Psoas muscle (tissue), 8 donors: ENCODE data around the gene HIGD1C. TPM values are rescaled to one million over a fixed set of nuclear protein-coding genes. Genes with fewer than 3 reads are reported as not detected.

ENCODE experiments used
- ATAC-seq, 4 donors: fragments of 200-7000 bp; cut with Tn5 transposase; one replicate each; pipeline ENCODE4 v1.9.1; 2020; ENCODE audit warnings: moderate library complexity in 3 of 4, mild to moderate bottlenecking in 2 of 4
- DNase-seq, 2 donors: peaks; one replicate each; pipeline ENCODE4 v3.0.0-alpha.2; 2020
- H3K27ac ChIP-seq: fragments of 200-600 bp; one replicate; pipeline ENCODE4 v1.8.0; 2022
- H3K27me3 ChIP-seq, 3 donors: fragments of 200-600 bp in 1 of 3; one replicate each; pipeline versions ENCODE4 v1.6.1 to v1.8.0; 2013 to 2022; ENCODE audit warnings: low read length in 2 of 3, mild to moderate bottlenecking in 2 of 3, moderate library complexity in 1 of 3; ENCODE audit not compliant: insufficient read depth in 3 of 3
- H3K36me3 ChIP-seq, 2 donors: fragments of 200-600 bp in 1 of 2; one replicate each; pipeline versions ENCODE4 v1.6.1 to v1.8.0; 2013 to 2022; ENCODE audit warnings: low read depth in 1 of 2, mild to moderate bottlenecking in 1 of 2, moderate library complexity in 1 of 2; ENCODE audit not compliant: insufficient read depth in 1 of 2
- H3K4me1 ChIP-seq: fragments of 200-600 bp; one replicate; pipeline ENCODE4 v1.8.0; 2022
- H3K4me3 ChIP-seq: fragments of 200-600 bp; one replicate; pipeline ENCODE4 v1.8.0; 2022; ENCODE audit warnings: mild to moderate bottlenecking
- H3K9me3 ChIP-seq: fragments of 200-600 bp; one replicate; pipeline ENCODE4 v1.8.0; 2022
- WGBS, 3 donors: extraction: QIAGEN DNeasy Blood & Tissue Kit; methylation state at CpG; one replicate each; pipeline versions ENCODE4 v1.1.6 to v1.1.7; 2013; 5-methylcytosine and 5-hydroxymethylcytosine counted together
- intact Hi-C, 2 donors: fragments of 100-400 bp; cut with DNase I; formaldehyde crosslinking; loops; one replicate each; pipeline versions ENCODE4 v1.11.0 to v1.14.2; 2022
- polyA plus RNA-seq, 3 donors: library from polyadenylated mRNA; stranded (reverse); fragments of 200-250 nt; gene quantifications; one replicate each; pipeline ENCODE4 v1.2.3, GENCODE V29; 2013
- total RNA-seq, 4 donors: library from RNA; stranded (reverse); fragmentation: NEBNext Ultra II Directional in 2 of 4; extraction: Animal tissue kit (Norgen Biotek cat#: 25700) in 2 of 4; gene quantifications; one replicate each; pipeline versions ENCODE4 v1.2.1 to v1.2.4, GENCODE V29; 2021 to 2023
- TF ChIP-seq, protein P1 (sequence below): fragments of 200-600 bp; IDR thresholded peaks from one replicate; pipeline ENCODE4 v1.8.0; 2022; ENCODE audit warnings: antibody characterized with exemption
- donor health status: healthy with polysubstance abuse.
- donor health status: DM: no; HTN: no; CAD: no; lungs with moderate emphysema.
- donor health status: Bipolar disorder and iron deficiency.
- donor health status: healthy.
- donor health status: DM: yes; HTN: yes; CAD: no.
- donor health status: DM: no; HTN: no; CAD: no.
- donor health status: DM: no; HTN: no; CAD: no.
- donor health status: DM: yes; HTN: yes; CAD: no.

HIGD1C gene
- total and polyA plus RNA-seq, 7 donors, result not detected

DNA sequence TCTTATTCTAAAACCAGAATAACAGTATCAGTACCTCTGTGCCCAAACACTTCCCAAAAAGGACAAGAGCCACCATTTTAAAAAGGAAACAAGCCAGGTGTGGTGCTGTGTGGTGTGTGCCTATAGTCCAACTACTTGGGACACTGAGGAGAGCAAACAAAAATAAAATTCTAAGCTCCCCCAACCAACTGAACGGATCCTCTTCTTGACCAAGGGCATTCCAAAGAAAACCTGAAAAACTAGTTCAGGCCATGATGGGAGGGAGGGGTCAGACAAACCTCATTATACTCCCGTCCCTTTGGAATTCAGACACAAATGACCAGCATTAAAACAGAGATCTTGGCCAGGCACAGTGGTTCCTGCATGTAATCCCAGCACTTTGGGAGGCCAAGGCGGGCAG is 53.3 kb downstream of the HIGD1C start:
- ATAC-seq (no peak), DNase-seq (no peak)
- WGBS, 3 donors, result 79 to 86% (median 85%) methylated on average over 3 of the region's 3 CpGs
- no peaks in the 10 kb centered on the region for H3K9me3 ChIP-seq
- no peaks in the 10 kb centered on the region for H3K27me3 ChIP-seq
- H3K36me3 ChIP-seq, result peaks cover 9 to 72% of the 10 kb centered on the region in 2 donors
- H3K4me1 ChIP-seq, result no peaks in the 10 kb centered on the region
- TF ChIP-seq, protein P1, sequence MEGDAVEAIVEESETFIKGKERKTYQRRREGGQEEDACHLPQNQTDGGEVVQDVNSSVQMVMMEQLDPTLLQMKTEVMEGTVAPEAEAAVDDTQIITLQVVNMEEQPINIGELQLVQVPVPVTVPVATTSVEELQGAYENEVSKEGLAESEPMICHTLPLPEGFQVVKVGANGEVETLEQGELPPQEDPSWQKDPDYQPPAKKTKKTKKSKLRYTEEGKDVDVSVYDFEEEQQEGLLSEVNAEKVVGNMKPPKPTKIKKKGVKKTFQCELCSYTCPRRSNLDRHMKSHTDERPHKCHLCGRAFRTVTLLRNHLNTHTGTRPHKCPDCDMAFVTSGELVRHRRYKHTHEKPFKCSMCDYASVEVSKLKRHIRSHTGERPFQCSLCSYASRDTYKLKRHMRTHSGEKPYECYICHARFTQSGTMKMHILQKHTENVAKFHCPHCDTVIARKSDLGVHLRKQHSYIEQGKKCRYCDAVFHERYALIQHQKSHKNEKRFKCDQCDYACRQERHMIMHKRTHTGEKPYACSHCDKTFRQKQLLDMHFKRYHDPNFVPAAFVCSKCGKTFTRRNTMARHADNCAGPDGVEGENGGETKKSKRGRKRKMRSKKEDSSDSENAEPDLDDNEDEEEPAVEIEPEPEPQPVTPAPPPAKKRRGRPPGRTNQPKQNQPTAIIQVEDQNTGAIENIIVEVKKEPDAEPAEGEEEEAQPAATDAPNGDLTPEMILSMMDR, result no peak
- intact Hi-C loops, result no loop called here
- no peak overlapping the region for H3K4me3 ChIP-seq
- no peak overlapping the region for H3K27ac ChIP-seq

DNA sequence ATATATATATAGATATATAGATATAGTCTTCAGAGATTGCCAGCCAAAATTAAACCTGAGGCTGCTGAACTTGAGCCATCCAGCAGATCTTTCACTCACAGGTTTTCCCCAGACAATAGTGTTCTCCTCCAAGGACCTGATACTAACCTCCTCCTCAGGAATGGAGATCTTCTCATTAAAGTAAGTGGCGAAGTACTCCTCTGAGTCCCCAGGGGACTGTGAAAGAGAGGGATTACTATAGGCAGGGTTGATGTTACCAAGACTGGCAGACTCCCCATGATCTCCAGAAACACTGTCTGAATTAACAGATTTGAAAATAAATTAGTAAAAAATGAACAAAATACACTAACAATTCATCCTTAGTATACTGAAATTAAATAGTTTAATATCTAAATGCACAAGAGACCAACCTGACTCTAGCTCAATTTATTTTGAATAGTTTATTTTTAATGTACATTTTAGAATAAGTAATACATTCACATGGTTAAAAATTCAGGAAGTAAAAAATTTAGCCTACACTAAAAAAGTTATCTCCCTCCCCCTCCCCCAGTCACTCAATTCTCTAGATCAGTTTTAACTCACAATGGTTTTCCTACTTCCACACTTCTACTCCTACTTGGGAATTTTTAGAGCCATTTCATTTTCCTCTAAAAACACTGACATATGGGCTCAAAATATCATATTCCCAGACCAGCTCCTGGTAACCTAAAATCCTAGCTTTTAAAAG is 56.1 kb downstream of the HIGD1C start:
- DNase-seq (no peak), ATAC-seq (peak in 2 of 4 donors; percentile 38 to 55)
- 47 to 88% (median 70%) methylated on average over 1 of the region's 1 CpG for WGBS, 3 donors
- Histone ChIP-seq H3K27ac (peak overlapping the region; percentile 61), H3K9me3 (no peaks in the 10 kb centered on the region), H3K27me3 (no peaks in the 10 kb centered on the region), H3K4me1 (peaks cover 16% of the 10 kb centered on the region), H3K36me3 (peaks cover 9 to 49% of the 10 kb centered on the region in 2 donors), H3K4me3 (peak overlapping the region; percentile 53)
- intact Hi-C loops, result no loop called here
- TF ChIP-seq, protein P1, result no peak

DNA sequence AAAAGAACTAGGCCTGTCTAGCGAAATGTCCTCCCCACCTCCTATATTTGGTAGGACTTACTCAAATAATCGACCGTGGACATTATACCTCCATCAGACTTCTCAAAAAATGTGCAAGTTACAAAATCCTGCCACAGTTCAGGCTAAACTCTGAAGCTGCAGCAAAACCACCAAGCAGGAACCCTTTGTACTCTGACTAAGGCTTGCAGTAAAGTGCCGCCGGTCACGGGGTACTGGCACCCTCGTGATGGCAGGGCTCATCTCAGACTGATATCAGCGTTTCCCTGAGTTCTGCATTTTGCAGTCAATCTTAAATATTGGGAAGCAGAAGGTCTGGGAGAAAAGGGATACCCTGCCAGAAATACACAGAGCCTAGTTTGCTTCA is 56.7 kb downstream of the HIGD1C start:
- H3K36me3 ChIP-seq, result peaks cover 9 to 43% of the 10 kb centered on the region in 2 donors
- H3K4me3 ChIP-seq, result peak overlapping the region; percentile 53
- H3K9me3 ChIP-seq, result no peaks in the 10 kb centered on the region
- TF ChIP-seq, protein P1, result no peak
- peak overlapping the region; percentile 61 for H3K27ac ChIP-seq
- DNase-seq, result peak; percentile 66 to 85
- H3K4me1 ChIP-seq, result peaks cover 22% of the 10 kb centered on the region
- H3K27me3 ChIP-seq, result no peaks in the 10 kb centered on the region
- WGBS, 3 donors, result 39 to 69% (median 56%) methylated on average over 8 of the region's 8 CpGs
- intact Hi-C loops, result no loop called here
- peak; percentile 80 to 91 (median 84) for ATAC-seq

DNA sequence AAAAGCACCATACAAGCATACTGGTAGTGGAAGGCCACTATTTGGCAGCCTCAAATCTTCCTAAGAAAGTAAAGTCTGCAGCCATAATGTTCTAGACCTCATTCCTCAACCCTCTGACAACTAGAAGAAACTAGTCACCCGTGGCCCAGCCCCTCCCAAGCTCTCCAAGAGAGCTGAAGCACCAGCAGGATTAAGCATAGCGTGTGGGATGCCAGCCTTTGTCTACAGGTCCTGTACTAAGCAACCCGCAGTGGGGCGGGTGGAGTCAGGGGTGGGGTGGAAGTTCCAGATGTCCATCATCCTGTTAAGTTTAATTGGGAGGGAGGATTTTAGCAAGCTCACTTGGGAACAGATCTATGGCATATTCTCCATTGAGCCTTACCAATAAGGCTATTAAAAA is 59.6 kb downstream of the HIGD1C start:
- Histone ChIP-seq H3K9me3 (no peaks in the 10 kb centered on the region), H3K27me3 (no peaks in the 10 kb centered on the region), H3K36me3 (peaks cover 2 to 16% of the 10 kb centered on the region in 2 donors), H3K4me1 (peaks cover 30% of the 10 kb centered on the region), H3K27ac (peak overlapping the region; percentile 81), H3K4me3 (no peak overlapping the region)
- TF ChIP-seq, protein P1, result no peak
- ATAC-seq (peak in 1 of 4 donors; percentile 30), DNase-seq (peak in 1 of 2 donors; percentile 27)
- intact Hi-C loops, result no loop called here
- WGBS, 3 donors, result 57 to 80% (median 62%) methylated on average over 4 of the region's 4 CpGs
